Body of pancreas (tissue), 4 donors: ENCODE results near the gene LTB4R. TPM values are rescaled to one million over a fixed set of nuclear protein-coding genes. Genes with fewer than 3 reads are reported as not detected.

Source experiments
- ATAC-seq: fragments of 150-250 bp; one replicate; pipeline ENCODE4 v1.9.1; 2016
- DNase-seq, 4 donors: peaks; one replicate each; pipeline ENCODE4 v3.0.0-alpha.2; 2019
- H3K27ac ChIP-seq, 4 donors: fragments of 200-600 bp; sonication (generic); 1 replicate in 3 of 4; 2 replicates in 1 of 4; pipeline versions ENCODE4 v1.5.1 to v1.6.1; 2016 to 2019; ENCODE audit warnings: mild to moderate bottlenecking in 1 of 4, mixed read lengths in 1 of 4, moderate library complexity in 1 of 4
- H3K27me3 ChIP-seq, 2 donors: fragments of 200-600 bp; sonication (generic); one replicate each; pipeline ENCODE4 v1.6.0; 2016; ENCODE audit warnings: mild to moderate bottlenecking in 1 of 2
- H3K36me3 ChIP-seq, 2 donors: fragments of 200-600 bp; sonication (generic); replicated peaks in 1 of 2; 2 replicates each; pipeline ENCODE4 v1.5.1; 2016; ENCODE audit warnings: low read depth in 2 of 2; ENCODE audit not compliant: insufficient read depth in 1 of 2
- H3K4me1 ChIP-seq: fragments of 200-600 bp; sonication (generic); one replicate; pipeline ENCODE4 v1.6.0; 2016
- H3K4me3 ChIP-seq, 2 donors: fragments of 200-600 bp; sonication (generic); 1 replicate in 1 of 2; 2 replicates in 1 of 2; pipeline ENCODE4 v1.5.1; 2016 to 2019
- H3K9me3 ChIP-seq, 3 donors: fragments of 200-600 bp; sonication (generic); 1 replicate in 2 of 3; 2 replicates in 1 of 3; pipeline ENCODE4 v1.5.1; 2016
- POLR2A ChIP-seq, 3 donors: fragments of 450-650 bp; IDR thresholded peaks; one replicate each; pipeline ENCODE4 v1.6.1; 2016; ENCODE audit warnings: antibody characterized with exemption in 3 of 3, mild to moderate bottlenecking in 2 of 3
- WGBS, 2 donors: methylation state at CpG; one replicate each; pipeline ENCODE4 v1.1.5; 2017; 5-methylcytosine and 5-hydroxymethylcytosine counted together
- intact Hi-C: fragments of 100-400 bp; cut with DNase I; formaldehyde crosslinking; loops from one replicate; pipeline ENCODE4 v1.15.1; 2023
- total RNA-seq, 2 donors: library from RNA; depleted of rRNA; stranded (reverse); fragments of >200 nt; gene quantifications; one replicate each; pipeline ENCODE4 v1.1.0, GENCODE V29; 2016
- TF ChIP-seq, protein P1 (sequence below), 7 experiments: fragments of 450-650 bp in 4 of 7; fragments of 200-600 bp in 3 of 7; sonication (generic) in 3 of 7; IDR thresholded peaks; one replicate each; pipeline ENCODE4 v1.5.1; 2016 to 2019; ENCODE audit warnings: antibody characterized with exemption in 7 of 7

LTB4R gene
- total RNA-seq, 2 donors from 2014 or later: 3.6 to 9.1 TPM

DNA sequence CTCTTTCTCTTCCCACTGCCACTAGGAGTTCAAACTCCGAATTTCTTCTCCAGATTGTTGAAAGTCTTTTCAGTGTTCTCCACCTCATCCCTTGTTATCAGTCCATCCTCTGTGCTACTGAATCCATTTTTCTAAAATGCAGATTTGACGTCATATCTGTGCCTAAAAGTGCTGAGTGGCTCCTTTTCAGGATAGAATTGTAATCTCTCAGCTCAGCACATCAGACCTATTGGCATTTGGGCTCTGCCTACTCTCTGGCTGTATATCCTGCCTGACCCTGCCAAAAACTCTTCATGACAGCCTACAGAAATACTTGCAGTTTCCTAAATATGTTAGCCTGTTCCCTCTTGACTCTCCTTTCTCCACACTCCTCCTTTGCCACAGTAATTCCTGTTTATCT is 38.8 kb upstream of the LTB4R start:
- H3K36me3 ChIP-seq: peaks cover 0 to 6% of the 10 kb centered on the region in 2 donors
- no peaks in the 10 kb centered on the region for H3K9me3 ChIP-seq
- H3K27me3 ChIP-seq: no peaks in the 10 kb centered on the region
- TF ChIP-seq POLR2A (IDR thresholded peaks at IDR 0.05): no peak
- TF ChIP-seq, protein P1, sequence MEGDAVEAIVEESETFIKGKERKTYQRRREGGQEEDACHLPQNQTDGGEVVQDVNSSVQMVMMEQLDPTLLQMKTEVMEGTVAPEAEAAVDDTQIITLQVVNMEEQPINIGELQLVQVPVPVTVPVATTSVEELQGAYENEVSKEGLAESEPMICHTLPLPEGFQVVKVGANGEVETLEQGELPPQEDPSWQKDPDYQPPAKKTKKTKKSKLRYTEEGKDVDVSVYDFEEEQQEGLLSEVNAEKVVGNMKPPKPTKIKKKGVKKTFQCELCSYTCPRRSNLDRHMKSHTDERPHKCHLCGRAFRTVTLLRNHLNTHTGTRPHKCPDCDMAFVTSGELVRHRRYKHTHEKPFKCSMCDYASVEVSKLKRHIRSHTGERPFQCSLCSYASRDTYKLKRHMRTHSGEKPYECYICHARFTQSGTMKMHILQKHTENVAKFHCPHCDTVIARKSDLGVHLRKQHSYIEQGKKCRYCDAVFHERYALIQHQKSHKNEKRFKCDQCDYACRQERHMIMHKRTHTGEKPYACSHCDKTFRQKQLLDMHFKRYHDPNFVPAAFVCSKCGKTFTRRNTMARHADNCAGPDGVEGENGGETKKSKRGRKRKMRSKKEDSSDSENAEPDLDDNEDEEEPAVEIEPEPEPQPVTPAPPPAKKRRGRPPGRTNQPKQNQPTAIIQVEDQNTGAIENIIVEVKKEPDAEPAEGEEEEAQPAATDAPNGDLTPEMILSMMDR (IDR thresholded peaks at IDR 0.05): no peak
- intact Hi-C loops: no loop called here
- peak overlapping the region in 3 of 4 donors; percentile 93 to 96 (median 95) for H3K27ac ChIP-seq
- 76 to 78% methylated on average over 2 of the region's 2 CpGs for WGBS, 2 donors
- DNase-seq (no peak), ATAC-seq (no peak)
- H3K4me3 ChIP-seq: no peak overlapping the region
- H3K4me1 ChIP-seq: peaks cover 45% of the 10 kb centered on the region

DNA sequence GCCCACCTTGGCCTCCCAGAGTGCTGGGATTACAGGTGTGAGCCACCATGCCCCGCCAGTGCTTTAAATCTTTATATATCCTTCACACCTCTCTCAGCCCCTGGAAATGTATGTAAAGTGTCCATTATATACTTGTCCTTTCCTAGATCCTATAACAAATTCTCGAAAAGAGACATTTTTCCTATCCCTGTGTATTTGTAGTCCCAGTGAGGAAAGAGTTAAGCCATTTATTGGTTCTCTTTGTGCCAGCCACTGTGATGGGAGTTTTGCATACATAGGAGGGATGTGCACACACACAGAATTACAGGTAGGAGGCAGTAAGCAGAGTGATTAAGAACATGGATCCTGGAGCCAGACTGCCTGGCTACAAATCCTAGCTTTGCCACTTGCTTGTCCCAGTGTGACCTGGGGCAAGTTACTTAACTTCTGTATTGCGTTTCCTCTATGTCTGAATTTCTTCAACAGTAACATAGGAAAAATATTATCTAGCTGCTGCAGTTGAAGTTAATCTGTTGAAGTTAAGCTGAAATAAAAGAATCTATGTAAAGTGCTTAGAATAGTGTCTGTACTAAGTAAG is 37.8 kb upstream of the LTB4R start:
- ATAC-seq (no peak), DNase-seq (peak in 2 of 4 donors; percentile 26 to 40)
- H3K36me3 ChIP-seq: peaks cover 0 to 4% of the 10 kb centered on the region in 2 donors
- intact Hi-C loops: no loop called here
- no peaks in the 10 kb centered on the region for H3K9me3 ChIP-seq
- TF ChIP-seq, protein P1 (IDR thresholded peaks at IDR 0.05): peak in 4 of 7 experiments; percentile 5 to 26 (median 22)
- no peak for TF ChIP-seq POLR2A (IDR thresholded peaks at IDR 0.05)
- 42 to 56% methylated on average over 3 of the region's 3 CpGs for WGBS, 2 donors
- H3K27ac ChIP-seq: peak overlapping the region; percentile 71 to 96 (median 84)
- peaks cover 45% of the 10 kb centered on the region for H3K4me1 ChIP-seq
- H3K4me3 ChIP-seq: no peak overlapping the region
- H3K27me3 ChIP-seq: no peaks in the 10 kb centered on the region

- Histone ChIP-seq H3K27me3 (no peaks in the 10 kb centered on the region), H3K4me1 (peaks cover 51% of the 10 kb centered on the region), H3K36me3 (peaks cover 0 to 1% of the 10 kb centered on the region in 2 donors), H3K4me3 (no peak overlapping the region), H3K27ac (peak overlapping the region; percentile 71 to 96 (median 84)), H3K9me3 (no peaks in the 10 kb centered on the region)
- ATAC-seq: peak; percentile 79
- TF ChIP-seq POLR2A (IDR thresholded peaks at IDR 0.05): peak in 1 of 3 donors; percentile 46
- TF ChIP-seq, protein P1 (IDR thresholded peaks at IDR 0.05): no peak
- DNase-seq: peak; percentile 71 to 90 (median 78)
- intact Hi-C loops: no loop called here
- 22 to 36% methylated on average over 3 of the region's 3 CpGs for WGBS, 2 donors
Observed at GRCh38 chr14:24274101-24274543, 37.2 kb upstream of the LTB4R start.

GRCh38 chr14:24277071-24277470 is 34.2 kb upstream of the LTB4R start:
- 85 to 90% methylated on average over 6 of the region's 6 CpGs for WGBS, 2 donors
- ATAC-seq (no peak), DNase-seq (no peak)
- no peak for TF ChIP-seq POLR2A (IDR thresholded peaks at IDR 0.05)
- TF ChIP-seq, protein P1 (IDR thresholded peaks at IDR 0.05): no peak
- Histone ChIP-seq H3K4me1 (peaks cover 44% of the 10 kb centered on the region), H3K9me3 (no peaks in the 10 kb centered on the region), H3K27ac (no peak overlapping the region), H3K36me3 (no peaks in the 10 kb centered on the region), H3K4me3 (no peak overlapping the region), H3K27me3 (no peaks in the 10 kb centered on the region)
- intact Hi-C loops: no loop called here
